Testis (tissue), 3 donors: ENCODE results near the gene FAIM2. TPM values are rescaled to one million over a fixed set of nuclear protein-coding genes. Genes with fewer than 3 reads are reported as not detected.

Experiments used
- DNase-seq: peaks from one replicate; pipeline ENCODE4 v3.0.0-alpha.2; 2019
- H3K27ac ChIP-seq, 2 donors: fragments of 200-600 bp; sonication (generic); one replicate each; pipeline ENCODE4 v1.5.1; 2019
- H3K27me3 ChIP-seq: fragments of 200-600 bp; sonication (generic); one replicate; pipeline ENCODE4 v1.5.1; 2019
- H3K36me3 ChIP-seq: fragments of 200-600 bp; sonication (generic); one replicate; pipeline ENCODE4 v1.5.1; 2017; ENCODE audit warnings: low read depth; ENCODE audit errors: missing control alignments
- H3K4me1 ChIP-seq: fragments of 200-600 bp; sonication (generic); one replicate; pipeline ENCODE4 v1.5.1; 2019
- H3K4me3 ChIP-seq, 2 donors: fragments of 200-600 bp; sonication (generic); one replicate each; pipeline ENCODE4 v1.5.1; 2017 to 2019
- H3K9me3 ChIP-seq: fragments of 200-600 bp; sonication (generic); one replicate; pipeline ENCODE4 v1.5.1; 2017
- POLR2A ChIP-seq: fragments of 450-650 bp; IDR thresholded peaks from one replicate; pipeline ENCODE4 v1.6.1; 2017; ENCODE audit warnings: antibody characterized with exemption, mild to moderate bottlenecking, moderate library complexity
- WGBS, 2 donors: methylation state at CpG; one replicate each; pipeline ENCODE4 v1.1.5; 2018; 5-methylcytosine and 5-hydroxymethylcytosine counted together
- intact Hi-C: fragments of 100-400 bp; cut with DNase I; formaldehyde crosslinking; loops from one replicate; pipeline ENCODE4 v1.15.1; 2023; ENCODE audit warnings: low total_unique reads
- polyA plus RNA-seq: library from polyadenylated mRNA; stranded (reverse); fragments of 350-450 nt; fragmentation: Illumina TruSeq; extraction: RNeasy Lipid Tissue Mini Kit (QIAGEN cat#74804); gene quantifications from one replicate; pipeline ENCODE4 v1.2.3, GENCODE V29; 2014; ENCODE audit warnings: low read depth, low replicate concordance; ENCODE audit not compliant: insufficient read depth
- total RNA-seq, 2 donors: library from RNA; depleted of rRNA; stranded (reverse); fragments of >200 nt; gene quantifications; one replicate each; pipeline ENCODE4 v1.2.3, GENCODE V29; 2016
- TF ChIP-seq, protein P1 (sequence below), 3 experiments: fragments of 450-650 bp in 2 of 3; fragments of 200-600 bp in 1 of 3; sonication (generic) in 1 of 3; IDR thresholded peaks; one replicate each; pipeline ENCODE4 v1.5.1; 2016 to 2019; ENCODE audit warnings: antibody characterized with exemption in 3 of 3, mild to moderate bottlenecking in 2 of 3, moderate library complexity in 1 of 3

FAIM2 gene
- total and polyA plus RNA-seq, 3 donors from 2014 or later: 14.6 to 67.5 (median 15.3) TPM

DNA sequence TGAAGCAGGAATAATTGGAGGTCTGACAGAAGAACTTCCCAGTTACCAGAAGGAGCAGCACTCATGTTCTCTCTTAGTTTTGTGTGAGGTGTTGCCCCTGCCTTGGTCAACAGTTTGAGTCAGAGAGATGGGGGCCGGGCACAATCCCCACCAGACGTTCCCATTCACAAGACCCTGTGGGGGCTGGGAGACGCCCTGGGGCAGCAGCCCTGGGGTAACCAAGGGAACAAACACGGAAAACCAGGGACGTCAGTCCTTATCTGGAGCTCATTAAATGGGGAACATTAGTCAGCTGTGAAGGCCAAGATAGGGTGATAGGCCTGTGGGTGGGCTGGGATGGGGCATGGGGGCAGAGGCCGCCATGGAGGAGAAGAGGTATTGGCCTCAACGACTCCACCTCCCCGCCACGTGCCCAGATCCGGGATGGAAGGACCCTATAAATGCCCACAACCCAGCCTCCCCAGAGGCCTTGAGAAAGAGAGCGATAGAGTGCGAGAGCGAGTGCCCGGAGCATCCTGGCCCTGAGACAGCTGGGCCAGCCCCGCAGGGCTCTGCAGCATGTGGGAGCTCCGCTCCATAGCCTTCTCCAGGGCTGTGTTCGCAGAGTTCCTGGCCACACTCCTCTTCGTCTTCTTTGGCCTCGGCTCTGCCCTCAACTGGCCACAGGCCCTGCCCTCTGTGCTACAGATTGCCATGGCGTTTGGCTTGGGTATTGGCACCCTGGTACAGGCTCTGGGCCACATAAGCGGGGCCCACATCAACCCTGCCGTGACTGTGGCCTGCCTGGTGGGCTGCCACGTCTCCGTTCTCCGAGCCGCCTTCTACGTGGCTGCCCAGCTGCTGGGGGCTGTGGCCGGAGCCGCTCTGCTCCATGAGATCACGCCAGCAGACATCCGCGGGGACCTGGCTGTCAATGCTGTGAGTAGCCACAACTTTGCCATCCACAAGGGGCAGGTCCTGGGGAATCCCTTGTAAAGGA is 46.9 kb upstream of the FAIM2 start, which contains the start of gene AQP2:
Gene AQP2, plus strand, starts transcription at position 465 of the 979 bp plus-strand sequence. Its CDS starts 94 bp downstream, at position 559.
- Histone ChIP-seq H3K4me3 (no peak within 1 kb of the TSS), H3K9me3 (no peaks in the 10 kb centered on the region), H3K27me3 (no peaks in the 10 kb centered on the region), H3K4me1 (peaks cover 5% of the 10 kb centered on the region), H3K27ac (no peak within 1 kb of the TSS), H3K36me3 (no peaks in the 10 kb centered on the region)
- TF ChIP-seq, protein P1, sequence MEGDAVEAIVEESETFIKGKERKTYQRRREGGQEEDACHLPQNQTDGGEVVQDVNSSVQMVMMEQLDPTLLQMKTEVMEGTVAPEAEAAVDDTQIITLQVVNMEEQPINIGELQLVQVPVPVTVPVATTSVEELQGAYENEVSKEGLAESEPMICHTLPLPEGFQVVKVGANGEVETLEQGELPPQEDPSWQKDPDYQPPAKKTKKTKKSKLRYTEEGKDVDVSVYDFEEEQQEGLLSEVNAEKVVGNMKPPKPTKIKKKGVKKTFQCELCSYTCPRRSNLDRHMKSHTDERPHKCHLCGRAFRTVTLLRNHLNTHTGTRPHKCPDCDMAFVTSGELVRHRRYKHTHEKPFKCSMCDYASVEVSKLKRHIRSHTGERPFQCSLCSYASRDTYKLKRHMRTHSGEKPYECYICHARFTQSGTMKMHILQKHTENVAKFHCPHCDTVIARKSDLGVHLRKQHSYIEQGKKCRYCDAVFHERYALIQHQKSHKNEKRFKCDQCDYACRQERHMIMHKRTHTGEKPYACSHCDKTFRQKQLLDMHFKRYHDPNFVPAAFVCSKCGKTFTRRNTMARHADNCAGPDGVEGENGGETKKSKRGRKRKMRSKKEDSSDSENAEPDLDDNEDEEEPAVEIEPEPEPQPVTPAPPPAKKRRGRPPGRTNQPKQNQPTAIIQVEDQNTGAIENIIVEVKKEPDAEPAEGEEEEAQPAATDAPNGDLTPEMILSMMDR (IDR thresholded peaks at IDR 0.05): no peak
- no peak for TF ChIP-seq POLR2A
- WGBS, 2 donors: 73 to 84% methylated on average over 28 to 32 of the region's 32 CpGs
- DNase-seq: no peak
- intact Hi-C loops: loop anchor here (10.0 kb wide), 1 partner anchor 86 kb away; no protein-coding TSS in a partner anchor

GRCh38 chr12:49949866-49950265 is 46.2 kb upstream of the FAIM2 start:
- TF ChIP-seq, protein P1 (IDR thresholded peaks at IDR 0.05): no peak
- intact Hi-C loops: loop anchor here (10.0 kb wide), 1 partner anchor 85 kb away; no protein-coding TSS in a partner anchor
- H3K36me3 ChIP-seq: no peaks in the 10 kb centered on the region
- no peak overlapping the region for H3K4me3 ChIP-seq
- WGBS, 2 donors: 88 to 100% methylated on average over 3 of the region's 3 CpGs
- no peak overlapping the region for H3K27ac ChIP-seq
- DNase-seq: no peak
- peaks cover 5% of the 10 kb centered on the region for H3K4me1 ChIP-seq
- H3K27me3 ChIP-seq: no peaks in the 10 kb centered on the region
- H3K9me3 ChIP-seq: no peaks in the 10 kb centered on the region

- Histone ChIP-seq H3K9me3 (no peaks in the 10 kb centered on the region), H3K27ac (no peak overlapping the region), H3K4me3 (no peak overlapping the region), H3K27me3 (no peaks in the 10 kb centered on the region), H3K36me3 (no peaks in the 10 kb centered on the region), H3K4me1 (peaks cover 5% of the 10 kb centered on the region)
- no peak for DNase-seq
- TF ChIP-seq, protein P1 (IDR thresholded peaks at IDR 0.05): no peak
- no peak for TF ChIP-seq POLR2A
- 74 to 78% methylated on average over 10 to 13 of the region's 13 CpGs for WGBS, 2 donors
- intact Hi-C loops: no loop called here
Measured at GRCh38 chr12:49948866-49949845, 45.5 kb upstream of the FAIM2 start.

DNA sequence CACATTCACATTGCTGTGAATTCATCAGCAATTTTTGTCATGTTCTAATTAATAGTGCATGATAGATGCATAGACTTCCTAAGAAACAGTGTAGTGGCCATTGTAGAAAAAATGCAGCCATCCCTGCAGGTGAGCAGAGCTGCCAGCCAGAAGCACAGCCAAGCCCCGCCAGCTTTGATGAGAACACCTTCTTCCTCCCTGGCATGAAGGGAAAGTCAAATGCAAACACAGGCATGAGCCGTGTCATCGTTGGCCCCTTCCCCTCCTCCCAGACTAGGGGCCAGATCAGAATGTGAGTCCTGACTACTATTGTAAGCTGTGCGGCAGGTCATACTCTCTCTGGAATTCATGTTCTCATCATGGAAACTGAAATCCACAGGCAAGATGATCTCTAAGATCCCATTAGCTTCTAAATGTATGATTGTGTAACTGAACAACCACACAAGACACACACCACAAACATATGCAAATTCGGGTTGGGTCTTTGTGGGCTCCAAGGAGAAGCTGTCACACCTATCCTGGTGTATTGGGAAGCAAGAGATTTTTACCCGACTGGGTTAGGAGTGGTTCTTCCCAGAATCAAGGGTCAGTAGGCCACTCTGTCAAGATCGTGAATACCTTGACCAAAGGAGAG is 44.0 kb upstream of the FAIM2 start:
- Histone ChIP-seq H3K9me3 (no peaks in the 10 kb centered on the region), H3K27ac (no peak overlapping the region), H3K27me3 (no peaks in the 10 kb centered on the region), H3K36me3 (no peaks in the 10 kb centered on the region), H3K4me1 (peaks cover 5% of the 10 kb centered on the region), H3K4me3 (no peak overlapping the region)
- intact Hi-C loops: no loop called here
- WGBS, 2 donors: 94 to 95% methylated on average over 6 to 7 of the region's 7 CpGs
- TF ChIP-seq, protein P1 (IDR thresholded peaks at IDR 0.05): no peak
- TF ChIP-seq POLR2A: no peak
- DNase-seq: no peak
